NCI-H146 (cell line): Measurements from ENCODE around the gene CDK5RAP3.
"Not testable (repeated sequence)": the region's sequence is repeated elsewhere in the genome, so short reads cannot be mapped to it uniquely, and the experiment has no call there.

Experiments used
- DNase-seq: peaks from one replicate; lab custom pipeline; 2025; lab: John Stamatoyannopoulos, UW

The CDK5RAP3 gene

DNA sequence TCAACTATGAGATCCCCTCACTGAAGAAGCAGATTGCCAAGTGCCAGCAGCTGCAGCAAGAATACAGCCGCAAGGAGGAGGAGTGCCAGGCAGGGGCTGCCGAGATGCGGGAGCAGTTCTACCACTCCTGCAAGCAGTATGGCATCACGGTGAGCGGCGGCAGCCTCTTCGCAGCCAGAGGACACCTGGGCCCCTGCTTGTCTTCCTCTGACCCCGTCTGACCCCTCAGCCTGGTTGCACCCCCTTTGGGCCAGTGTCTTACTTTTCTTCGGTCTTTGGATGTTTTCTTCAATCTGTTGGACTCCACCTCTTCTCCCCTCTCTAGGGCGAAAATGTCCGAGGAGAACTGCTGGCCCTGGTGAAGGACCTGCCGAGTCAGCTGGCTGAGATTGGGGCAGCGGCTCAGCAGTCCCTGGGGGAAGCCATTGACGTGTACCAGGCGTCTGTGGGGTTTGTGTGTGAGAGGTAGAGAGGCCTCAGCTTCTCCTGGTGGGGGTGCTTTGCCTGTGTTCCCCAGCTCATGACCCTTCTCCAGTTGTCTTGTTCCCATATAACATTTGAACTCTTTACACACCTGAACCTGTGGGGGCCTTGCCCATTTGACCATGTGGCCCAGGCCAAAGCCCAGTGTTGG, 4.4 kb downstream of the CDK5RAP3 start:
- DNase-seq: no peak

DNA sequence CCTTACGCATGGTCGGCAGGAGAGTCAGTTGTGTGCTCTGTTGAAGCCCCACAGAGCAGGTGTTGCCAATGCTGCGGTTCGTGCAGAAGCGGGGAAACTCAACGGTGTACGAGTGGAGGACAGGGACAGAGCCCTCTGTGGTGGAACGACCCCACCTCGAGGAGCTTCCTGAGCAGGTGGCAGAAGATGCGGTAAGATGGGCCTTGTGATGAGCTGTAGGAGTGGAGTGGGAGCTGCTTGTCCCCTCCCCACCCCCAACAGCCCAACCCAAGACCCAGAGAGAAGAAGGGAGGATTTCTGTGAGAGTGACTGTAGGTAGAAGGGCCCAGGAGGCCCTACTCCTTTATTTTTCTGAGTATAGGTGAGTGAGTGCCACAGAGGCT, 4.9 kb downstream of the CDK5RAP3 start:
- no peak for DNase-seq

DNA sequence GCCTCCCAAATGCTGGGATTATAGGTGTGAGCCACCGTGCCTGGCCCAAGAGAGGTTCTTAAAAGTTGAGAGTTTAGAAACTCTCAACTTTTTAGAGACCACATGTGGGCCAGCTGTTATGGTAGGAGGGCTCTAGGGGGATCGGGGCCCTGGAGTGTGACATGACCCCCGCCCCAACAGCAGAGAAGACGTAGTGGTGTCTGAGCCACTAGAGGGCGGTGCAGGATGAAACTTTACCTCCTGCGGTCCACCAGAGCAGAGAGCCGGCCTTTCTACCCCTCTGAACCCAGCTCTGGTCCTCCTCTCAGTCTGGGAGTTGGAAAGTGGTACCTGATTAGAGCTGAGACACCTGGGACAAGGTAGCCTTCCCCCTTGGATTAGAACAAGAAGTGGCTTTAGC, 7.4 kb downstream of the CDK5RAP3 start:
- peak; percentile 67 for DNase-seq

DNA sequence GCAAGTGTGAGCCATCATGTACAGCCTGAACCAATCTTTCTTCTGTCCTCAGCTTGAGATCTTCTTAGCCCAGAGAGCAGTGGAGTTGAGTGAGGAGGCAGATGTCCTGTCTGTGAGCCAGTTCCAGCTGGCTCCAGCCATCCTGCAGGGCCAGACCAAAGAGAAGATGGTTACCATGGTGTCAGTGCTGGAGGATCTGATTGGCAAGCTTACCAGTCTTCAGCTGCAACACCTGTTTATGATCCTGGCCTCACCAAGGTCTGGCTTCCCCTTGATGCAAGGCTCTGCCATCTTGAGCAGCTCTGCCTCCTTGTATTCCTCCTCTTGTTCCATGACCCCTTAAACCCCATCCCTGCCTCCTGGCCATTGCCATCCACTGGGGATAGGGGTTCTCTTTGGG, 9.6 kb downstream of the CDK5RAP3 start:
- DNase-seq: peak; percentile 53

DNA sequence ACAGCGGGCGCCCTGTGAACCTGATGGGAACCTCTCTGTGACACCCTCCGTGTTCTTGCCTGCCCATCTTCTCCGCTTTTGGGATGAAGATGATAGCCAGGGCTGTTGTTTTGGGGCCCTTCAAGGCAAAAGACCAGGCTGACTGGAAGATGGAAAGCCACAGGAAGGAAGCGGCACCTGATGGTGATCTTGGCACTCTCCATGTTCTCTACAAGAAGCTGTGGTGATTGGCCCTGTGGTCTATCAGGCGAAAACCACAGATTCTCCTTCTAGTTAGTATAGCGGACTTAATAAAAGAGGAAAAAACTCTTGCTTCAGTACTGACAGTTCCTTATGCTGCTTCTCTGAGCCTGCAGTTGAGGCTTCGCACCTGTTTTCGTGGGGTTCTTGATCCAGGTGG, 10.5 kb downstream of the CDK5RAP3 start:
- DNase-seq: no peak

DNA sequence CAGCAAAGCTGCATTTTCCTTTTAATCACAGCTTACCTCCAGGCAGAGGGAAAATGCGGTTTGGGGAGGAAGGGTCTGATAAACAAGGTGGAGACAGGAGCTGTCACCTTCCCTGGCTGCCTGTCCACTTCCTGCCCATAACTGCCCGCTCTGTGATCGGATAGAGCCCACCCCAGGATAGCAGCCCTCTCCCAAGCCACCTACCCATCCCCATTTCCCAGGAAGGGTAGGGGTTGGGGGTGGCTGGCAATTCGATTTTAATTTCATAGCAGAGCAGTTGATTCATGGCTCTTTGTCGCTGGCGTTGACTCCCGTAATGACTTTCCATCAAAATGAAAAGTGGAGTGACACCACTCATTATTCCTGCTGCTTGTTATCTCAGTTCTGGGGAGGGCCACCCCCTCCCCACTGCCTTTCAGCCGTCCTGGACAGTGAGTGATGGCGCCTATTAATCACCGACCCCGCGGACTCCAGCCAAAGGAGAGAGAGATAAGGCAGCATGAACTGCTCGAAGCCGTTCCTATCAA, 11.2 kb downstream of the CDK5RAP3 start:
- DNase-seq: peak; percentile 22

DNA sequence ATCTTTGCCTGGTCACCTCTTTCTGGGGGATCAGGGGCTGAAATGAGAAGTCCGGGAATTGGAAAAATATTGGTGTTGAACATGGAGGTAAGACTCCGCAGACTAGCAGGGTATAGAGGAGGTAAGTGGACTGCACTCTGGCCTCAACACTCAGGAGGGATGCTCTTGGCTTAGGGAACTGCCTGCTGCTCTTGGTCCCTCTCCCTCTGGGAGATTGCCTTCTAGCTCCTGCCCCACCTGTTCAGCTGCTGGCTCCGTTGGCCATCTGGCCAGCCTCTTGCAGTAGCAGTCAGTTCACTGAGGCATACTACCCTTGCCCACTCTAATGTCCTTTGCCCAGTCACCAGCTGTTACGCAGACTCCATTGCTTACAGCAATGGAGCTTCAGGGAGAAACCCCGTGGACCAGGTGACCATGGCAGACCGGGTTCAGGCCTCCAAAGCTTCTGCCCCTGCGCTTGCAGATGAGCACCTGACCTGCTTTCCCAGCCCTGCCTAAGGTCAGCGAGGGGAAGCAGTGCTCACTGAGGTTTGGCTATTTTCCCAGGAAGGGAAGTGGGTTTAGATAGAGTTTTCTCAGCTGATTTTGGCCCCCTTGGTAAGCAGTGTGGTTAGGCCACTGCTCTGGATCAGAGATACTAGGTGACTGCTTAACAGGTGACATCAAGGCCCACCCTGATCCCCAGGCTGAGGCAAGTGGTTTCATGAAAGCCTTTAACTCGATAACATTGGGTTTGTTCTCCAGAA, 11.9 kb downstream of the CDK5RAP3 start:
- DNase-seq: no peak

DNA sequence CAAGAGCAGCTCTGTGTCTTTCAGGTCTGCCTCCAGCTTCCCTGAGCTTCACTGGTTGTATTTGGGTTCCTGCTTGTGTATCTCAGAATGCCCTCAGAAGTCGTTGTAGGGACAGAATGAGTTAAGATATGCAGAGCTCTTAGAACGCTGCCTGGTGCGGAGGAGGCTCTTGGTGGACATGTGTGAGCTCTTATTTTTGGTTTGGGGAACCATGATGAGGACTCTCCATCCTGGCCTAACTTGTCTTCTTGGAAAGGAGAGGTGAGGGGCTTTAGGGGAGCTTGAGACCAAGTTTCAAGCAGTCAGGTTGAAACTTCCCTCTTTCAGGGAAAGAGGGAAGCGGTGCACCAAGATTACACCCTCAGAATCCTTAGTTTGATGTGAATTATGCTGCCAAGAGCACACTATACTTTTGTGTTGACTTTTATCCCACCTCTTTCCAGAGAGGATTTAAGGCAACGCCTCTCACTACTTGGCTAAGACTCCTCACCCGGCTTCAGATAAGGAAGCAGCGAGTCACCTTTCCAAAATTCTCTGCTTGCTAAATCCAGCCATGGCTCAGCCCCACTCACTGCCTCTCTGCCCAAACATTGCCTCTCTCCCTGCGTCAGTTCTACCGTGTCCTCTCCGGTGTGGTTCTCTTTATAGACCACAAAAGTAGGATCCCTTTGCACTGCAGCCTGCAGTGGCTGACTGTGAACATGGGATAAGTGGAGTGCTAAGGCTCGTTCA, 12.7 kb downstream of the CDK5RAP3 start:
- DNase-seq: no peak

DNA sequence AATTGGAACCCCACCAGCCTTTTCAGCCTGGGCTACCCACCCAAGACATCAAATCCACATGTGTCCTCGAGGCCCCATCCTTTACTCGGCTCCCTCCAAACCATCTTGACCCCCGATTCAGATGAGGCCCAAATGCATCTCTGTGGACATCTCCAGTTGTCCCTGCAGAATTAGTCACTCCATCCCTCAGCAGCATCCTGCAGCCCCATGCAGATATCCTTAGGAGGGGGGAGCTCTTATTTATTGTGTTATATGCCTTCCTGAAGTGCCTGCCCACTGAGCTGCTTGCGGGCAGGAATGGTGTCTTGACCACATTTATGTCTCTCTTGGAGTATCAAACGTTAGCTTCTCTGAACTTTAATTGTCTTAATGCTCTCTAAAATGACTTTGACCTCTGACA, 15.6 kb downstream of the CDK5RAP3 start:
- DNase-seq: no peak

DNA sequence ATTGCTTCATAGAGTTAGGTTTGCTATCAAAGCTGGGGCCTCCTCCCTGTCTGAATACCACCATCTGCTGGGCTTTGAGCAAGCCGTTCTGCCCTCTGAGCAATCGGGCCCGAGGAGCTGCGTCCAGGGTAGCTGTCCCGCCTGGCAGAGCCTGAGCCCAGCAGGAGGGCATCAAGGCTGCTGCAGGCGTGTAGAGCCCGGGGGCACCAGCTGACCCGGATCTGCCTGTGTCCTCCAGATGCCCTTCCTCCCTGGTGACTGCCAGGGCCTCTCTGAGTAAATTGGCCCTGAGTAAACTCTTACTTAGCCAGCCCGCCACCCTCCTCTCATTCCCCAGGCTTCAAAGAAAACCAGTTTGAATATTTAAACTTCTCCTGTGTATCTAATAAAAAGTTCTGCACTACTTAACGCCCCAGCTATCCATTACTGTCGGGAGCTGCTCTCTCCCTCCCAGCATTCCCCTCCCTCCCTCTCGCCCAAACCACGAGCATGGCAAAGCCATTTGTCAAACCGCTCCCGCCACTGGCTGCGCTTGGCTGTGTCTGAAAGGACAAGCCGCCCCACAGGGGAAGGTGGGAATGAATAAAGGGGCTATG, 16.4 kb downstream of the CDK5RAP3 start:
- DNase-seq: peak; percentile 77

DNA sequence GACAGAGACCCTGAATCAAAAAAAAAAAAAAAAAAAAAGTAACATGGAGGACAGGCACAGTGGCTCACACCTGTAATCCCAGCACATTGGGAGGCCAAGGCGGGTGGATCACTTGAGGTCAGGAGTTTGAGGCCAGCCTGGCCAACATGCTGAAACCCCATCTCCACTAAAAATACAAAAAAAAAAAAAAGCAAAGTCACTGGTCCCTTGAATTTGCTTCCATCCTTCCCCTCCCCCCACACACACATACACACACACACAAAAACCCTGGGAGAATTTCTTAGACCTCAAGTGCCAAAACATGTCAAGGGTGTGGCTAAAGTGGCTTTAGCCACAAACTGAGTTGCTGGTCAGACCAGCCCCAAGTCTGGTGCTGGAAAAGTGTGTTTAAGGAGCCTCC, 17.5 kb downstream of the CDK5RAP3 start:
- DNase-seq: not testable (repeated sequence)

DNA sequence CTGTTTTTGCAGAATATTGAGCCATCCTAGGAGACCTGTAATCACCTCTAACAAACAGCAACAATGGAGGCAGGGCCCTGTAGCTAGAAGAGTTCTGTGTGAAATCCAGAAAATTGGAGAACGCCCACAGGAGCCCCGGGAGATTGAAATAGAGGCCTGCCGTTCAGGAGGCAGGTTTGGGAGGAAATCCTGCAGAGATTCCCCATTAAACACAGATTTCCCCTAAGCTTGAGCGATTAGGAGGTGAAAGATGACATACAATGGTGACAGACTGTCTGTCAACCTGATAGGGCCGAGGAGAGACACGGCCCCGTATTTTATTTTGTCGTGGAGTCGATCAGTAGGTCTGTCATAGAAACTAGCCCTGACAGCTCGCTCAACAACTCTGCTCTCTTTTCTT, 18.2 kb downstream of the CDK5RAP3 start:
- DNase-seq: no peak

DNA sequence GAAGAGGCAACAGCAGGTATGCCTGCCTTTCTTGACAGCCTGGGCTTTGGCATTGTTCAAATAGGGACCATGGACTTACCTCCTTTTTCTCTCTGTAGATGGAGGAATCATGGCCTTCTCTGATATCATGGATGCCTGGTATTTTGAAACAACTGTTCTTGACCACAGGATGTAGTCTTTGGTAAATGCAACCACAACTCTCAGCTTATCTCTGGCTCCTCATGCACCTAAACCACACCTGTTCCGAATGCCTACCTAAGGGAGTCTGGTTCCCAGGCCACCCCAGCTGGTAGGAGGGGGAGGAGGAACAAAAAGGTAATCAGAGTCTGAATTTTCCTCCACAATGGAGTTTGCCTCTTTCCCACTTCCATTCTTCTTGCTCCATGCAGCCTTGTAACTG, 18.8 kb downstream of the CDK5RAP3 start:
- DNase-seq: no peak

DNA sequence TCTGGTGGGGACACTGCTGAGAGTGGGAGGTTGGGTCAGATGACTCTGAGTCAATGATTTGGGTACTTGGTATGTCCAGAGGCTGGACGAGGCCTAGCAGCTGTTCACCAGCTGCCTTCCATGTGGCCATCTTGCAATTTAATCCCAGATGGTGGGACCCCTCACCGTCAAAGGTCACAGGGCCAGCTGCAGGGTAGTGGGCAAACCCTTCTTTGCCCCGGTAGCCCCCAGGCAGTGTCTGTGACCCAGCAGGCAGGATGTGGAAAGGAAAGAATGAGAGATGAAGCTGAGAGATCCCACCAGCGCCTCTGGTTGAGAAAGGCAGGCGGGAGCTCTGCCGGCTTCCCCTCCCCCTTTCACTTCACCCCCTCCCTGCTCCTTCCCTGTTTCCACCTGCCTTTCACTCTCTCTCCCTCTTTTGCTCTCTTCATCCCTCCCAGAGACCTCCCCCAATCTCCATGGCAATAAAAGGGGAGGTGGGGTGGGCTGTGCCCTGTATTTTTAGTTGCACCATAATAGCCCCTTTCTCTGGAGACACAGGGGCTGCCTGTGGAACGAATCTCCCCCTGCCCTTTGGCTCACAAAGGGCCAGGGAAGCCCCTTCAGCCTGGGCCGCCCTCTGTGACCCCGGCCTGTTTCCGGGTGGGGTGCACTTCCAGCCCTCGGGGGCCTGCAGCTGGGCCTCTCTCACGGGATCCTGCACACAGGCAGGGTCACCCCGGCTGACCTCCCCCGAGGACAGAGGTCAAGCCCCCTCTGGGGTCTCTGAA, 20.2 kb downstream of the CDK5RAP3 start:
- DNase-seq: peak; percentile 69

DNA sequence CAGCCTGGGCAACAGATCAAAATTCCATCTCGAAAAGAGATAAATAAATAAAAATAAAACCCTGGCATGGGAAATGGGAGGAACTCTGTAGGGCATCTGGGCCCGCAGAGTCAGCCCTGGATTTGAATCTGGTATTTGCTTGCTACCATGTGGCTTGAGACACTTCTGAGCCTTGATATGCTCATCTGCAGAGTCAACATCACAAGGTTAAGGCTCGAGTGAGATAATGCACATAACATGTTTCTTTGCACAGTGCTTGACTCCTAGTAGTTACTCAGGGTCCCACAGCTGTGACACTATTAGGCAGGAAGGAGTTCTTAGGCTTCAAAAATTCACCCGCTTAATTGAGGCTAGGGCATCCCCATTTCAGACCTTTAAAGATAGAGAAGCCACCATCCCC, 21.3 kb downstream of the CDK5RAP3 start:
- no peak for DNase-seq

DNA sequence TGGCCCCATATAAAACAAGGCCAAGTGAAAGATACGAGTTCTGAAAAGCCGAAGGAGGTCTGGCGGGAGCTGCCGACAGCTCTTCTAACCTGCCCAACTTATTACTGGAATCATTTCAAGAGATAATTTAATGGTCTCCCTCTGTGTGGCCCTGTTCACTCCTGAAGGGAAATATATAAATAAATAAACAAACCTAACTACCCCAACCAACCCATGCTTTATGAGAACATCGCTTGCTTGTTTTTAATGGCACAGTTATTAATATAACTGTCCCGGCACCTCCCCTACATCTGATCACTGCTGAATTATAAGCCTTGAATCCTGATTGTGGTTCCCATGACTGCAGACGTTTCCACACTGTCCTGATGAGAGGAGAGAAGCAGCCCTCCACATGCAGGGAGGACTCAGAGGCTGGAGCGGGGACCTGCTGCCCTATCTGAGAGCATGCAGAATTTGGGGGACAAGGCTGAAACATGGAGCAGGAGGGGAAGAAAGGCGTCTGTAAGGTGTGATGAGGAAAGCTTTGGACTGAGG, 22.2 kb downstream of the CDK5RAP3 start:
- DNase-seq: no peak

DNA sequence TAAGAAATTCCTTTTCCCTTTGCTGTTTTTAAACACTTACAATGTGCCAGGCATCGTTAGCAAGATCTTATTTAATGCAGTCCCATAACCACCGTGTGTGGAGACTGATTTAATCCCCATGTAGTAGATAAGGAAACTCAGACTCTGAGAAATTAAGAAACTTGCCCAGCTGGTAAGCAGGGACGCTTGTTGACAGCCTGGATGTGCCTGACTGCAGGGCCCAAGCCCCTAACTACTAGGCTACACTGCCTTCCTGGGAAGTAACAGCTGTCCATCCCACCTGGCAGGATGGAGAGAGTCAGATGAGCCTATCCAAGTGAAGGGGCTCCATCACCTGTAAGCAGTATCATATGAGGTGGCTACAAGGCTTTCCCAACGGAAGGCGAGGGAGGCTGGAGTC, 23.1 kb downstream of the CDK5RAP3 start:
- no peak for DNase-seq

DNA sequence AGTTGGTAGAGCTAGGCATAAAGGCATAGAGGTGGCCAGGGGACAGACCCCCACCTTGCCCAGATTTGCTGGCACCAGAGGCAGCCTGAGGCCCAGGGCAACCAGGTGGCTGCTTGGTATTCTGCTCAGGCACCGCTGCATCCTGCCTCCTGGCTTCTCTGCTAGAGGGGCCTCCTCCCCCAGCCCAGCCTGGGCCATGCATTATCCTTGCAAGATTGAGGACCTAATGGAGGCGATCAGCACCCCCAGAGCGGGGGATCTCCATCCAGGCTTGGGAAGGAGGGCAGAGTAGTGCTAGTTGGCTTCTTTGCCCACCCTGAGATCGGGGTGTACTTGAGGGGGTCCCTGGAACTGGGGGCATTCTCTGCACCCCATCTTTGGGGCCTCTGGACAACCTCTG, 23.8 kb downstream of the CDK5RAP3 start:
- no peak for DNase-seq

DNA sequence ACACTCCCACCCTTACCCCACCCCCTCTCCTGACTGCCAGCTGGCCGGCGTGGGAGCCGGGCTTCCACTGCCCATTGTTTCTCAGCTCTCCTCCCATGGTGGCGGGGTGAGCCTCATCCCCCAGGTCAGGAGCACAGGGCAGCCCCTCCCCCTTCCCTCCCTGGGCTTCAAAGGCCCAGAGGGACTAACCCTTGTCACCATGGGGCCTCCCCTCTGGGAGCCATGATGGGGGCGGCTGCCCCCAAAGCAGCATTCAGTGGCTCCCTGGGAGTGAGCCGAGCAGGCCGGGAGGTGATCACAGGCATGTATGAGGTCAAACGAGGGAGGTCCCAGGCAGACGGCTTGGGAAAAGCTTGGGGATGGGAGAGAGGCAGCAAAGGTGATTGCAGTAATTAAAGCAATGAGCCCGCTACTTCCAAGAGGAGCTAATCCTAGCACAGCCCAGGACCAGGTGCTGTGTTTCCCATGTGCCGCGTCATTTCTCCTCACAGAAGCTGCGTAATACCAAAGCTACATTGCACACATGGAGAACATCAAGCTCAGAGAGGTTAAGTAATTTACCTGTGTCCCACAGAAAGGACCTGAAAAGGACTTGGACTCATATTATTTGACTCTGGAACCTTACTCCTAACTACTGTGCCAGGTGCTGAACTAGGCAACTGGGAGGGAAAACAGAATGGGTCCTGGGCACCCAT, 24.5 kb downstream of the CDK5RAP3 start:
- no peak for DNase-seq

DNA sequence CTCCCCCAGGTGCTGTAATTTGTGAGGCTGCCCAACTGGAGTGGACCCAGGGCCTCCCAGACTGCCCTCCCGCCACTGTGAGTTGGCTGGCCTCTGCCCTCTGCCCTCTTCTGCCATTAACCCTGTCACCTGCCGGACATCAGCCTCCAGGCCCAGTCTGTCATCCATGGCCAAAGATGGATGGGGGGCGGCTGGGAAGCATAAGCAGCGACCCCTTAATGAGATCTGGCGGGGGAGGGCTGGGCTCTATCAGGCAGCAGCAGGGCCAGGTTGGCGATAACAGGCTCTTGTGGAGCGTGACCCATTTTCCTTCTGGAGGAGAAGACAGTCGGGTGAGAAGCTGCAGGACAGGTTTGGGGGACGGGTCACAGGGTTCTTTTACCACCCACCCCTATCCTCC, 25.3 kb downstream of the CDK5RAP3 start:
- no peak for DNase-seq

DNA sequence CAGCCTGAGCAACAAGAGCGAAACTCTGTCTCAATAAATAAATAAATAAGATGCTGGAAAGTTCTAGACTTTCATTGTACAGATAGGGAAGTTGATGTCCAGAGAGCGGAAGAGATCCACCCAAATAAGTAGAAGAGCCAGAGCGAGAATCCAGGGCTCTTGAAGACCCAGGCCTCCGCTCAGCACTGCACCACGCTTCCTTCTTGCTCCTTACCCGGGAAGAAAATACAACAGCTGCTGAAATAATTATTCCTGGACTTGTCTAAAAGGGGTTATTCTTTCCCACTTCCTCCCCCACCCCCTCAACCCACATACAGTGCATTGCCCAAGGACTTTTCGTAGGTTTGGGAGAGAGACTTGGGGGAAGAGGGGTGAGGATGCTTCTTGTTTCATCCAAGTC, 26.7 kb downstream of the CDK5RAP3 start:
- no peak for DNase-seq
